HepG2 (cell line): ENCODE data around the gene HSPA5. TPM values are rescaled to one million over a fixed set of nuclear protein-coding genes. Genes with fewer than 3 reads are reported as not detected.
A peak's percentile ranks its signal among the peaks of the same experiment; 100 is the strongest.

Experiments
- CCDC6 ChIP-seq: sonication (generic); formaldehyde crosslinking; IDR thresholded peaks from 2 replicates; pipeline ENCODE4 v1.8.1; 2022; ENCODE audit warnings: mild to moderate bottlenecking, missing genetic modification reagents, moderate library complexity
- DMAP1 ChIP-seq: IDR thresholded peaks from 2 replicates; pipeline ENCODE4 v1.6.1; 2016
- DNMT3B ChIP-seq: conservative IDR thresholded peaks from 2 replicates; pipeline ENCODE4 v1.6.1; 2016; ENCODE audit warnings: missing biosample characterization, control low read depth
- ELK4 ChIP-seq: sonication (generic); formaldehyde crosslinking; IDR thresholded peaks from 2 replicates; pipeline ENCODE4 v1.9.0; 2021; ENCODE audit warnings: missing genetic modification reagents, borderline replicate concordance
- FOXO4 ChIP-seq: sonication (generic); formaldehyde crosslinking; conservative IDR thresholded peaks from 2 replicates; pipeline ENCODE4 v1.8.1; 2023; ENCODE audit warnings: missing genetic modification reagents
- KMT2B ChIP-seq: IDR thresholded peaks from 2 replicates; pipeline ENCODE4 v1.6.1; 2016; ENCODE audit warnings: missing genetic modification reagents, missing compliant biosample characterization
- LBX2 ChIP-seq: sonication (generic); formaldehyde crosslinking; IDR thresholded peaks from 2 replicates; pipeline ENCODE4 v1.5.0; 2020; ENCODE audit warnings: missing genetic modification reagents, mild to moderate bottlenecking, borderline replicate concordance
- MEIS2 ChIP-seq: sonication (generic); formaldehyde crosslinking; IDR thresholded peaks from 2 replicates; pipeline ENCODE4 v1.9.0; 2021; ENCODE audit warnings: mild to moderate bottlenecking, missing genetic modification reagents
- POLR2AphosphoS5 ChIP-seq: IDR thresholded peaks from 2 replicates; pipeline ENCODE4 v1.6.1; 2012; ENCODE audit warnings: low read depth, low read length
- PRPF4 ChIP-seq: fragments of 200-400 bp; formaldehyde crosslinking; IDR thresholded peaks from 2 replicates; pipeline ENCODE4 v1.6.1; 2016; ENCODE audit warnings: low read length, low read depth; ENCODE audit not compliant: poor library complexity, severe bottlenecking
- RFXAP ChIP-seq: sonication (generic); formaldehyde crosslinking; IDR thresholded peaks from 2 replicates; pipeline ENCODE4 v1.4.0; 2020; ENCODE audit warnings: missing genetic modification reagents, borderline replicate concordance
- SOX6 ChIP-seq, 2 experiments: fragments of 450-650 bp in 1 of 2; sonication (generic) in 1 of 2; formaldehyde crosslinking in 1 of 2; IDR thresholded peaks; 2 replicates each; pipeline versions ENCODE4 v1.4.0 to v1.6.1; 2017 to 2020; ENCODE audit warnings: antibody characterized with exemption in 1 of 2, mild to moderate bottlenecking in 1 of 2, missing genetic modification reagents in 1 of 2
- TBL1XR1 ChIP-seq: fragments of 150-350 bp; IDR thresholded peaks from 2 replicates; pipeline ENCODE4 v1.6.1; 2014; ENCODE audit warnings: borderline replicate concordance, low read length; ENCODE audit not compliant: partially characterized antibody
- TCF7L2 ChIP-seq: IDR thresholded peaks from 2 replicates; pipeline ENCODE4 v1.6.1; 2011; ENCODE audit warnings: mild to moderate bottlenecking, low read depth, low read length, moderate library complexity
- ZFP36L1 ChIP-seq: sonication (generic); formaldehyde crosslinking; IDR thresholded peaks from 2 replicates; pipeline ENCODE4 v1.8.0; 2022; ENCODE audit warnings: mild to moderate bottlenecking, missing genetic modification reagents, moderate library complexity
- ZNF256 ChIP-seq: sonication (generic); formaldehyde crosslinking; conservative IDR thresholded peaks from 2 replicates; pipeline ENCODE4 v1.4.0; 2020; ENCODE audit warnings: missing genetic modification reagents
- ZNF616 ChIP-seq: sonication (generic); formaldehyde crosslinking; IDR thresholded peaks from 2 replicates; pipeline ENCODE4 v1.5.0; 2020; ENCODE audit warnings: low read depth, mild to moderate bottlenecking, missing genetic modification reagents
- ZNF687 ChIP-seq: sonication (generic); formaldehyde crosslinking; IDR thresholded peaks from 2 replicates; pipeline ENCODE4 v1.5.1; 2020; ENCODE audit warnings: mild to moderate bottlenecking, missing genetic modification reagents, moderate library complexity
- ZUFSP ChIP-seq: sonication (generic); formaldehyde crosslinking; IDR thresholded peaks from 2 replicates; pipeline ENCODE4 v1.9.0; 2021; ENCODE audit warnings: missing genetic modification reagents, mild to moderate bottlenecking, borderline replicate concordance
- polyA plus RNA-seq, 8 experiments: library from polyadenylated mRNA; depleted of rRNA in 3 of 8; stranded (reverse) in 7 of 8; unstranded in 1 of 8; fragments of >200 nt; fragmentation: Illumina TruSeq in 4 of 8; extraction: Trizol in 4 of 8; gene quantifications; 2 replicates each; pipeline versions ENCODE4 v1.2.1 to v1.2.3, GENCODE V29; 2011 to 2016; ENCODE audit warnings: low read depth in 4 of 8, missing spikeins in 1 of 8, mixed read lengths in 1 of 8; ENCODE audit not compliant: insufficient read depth in 1 of 8
- total RNA-seq, 5 experiments: library from RNA; depleted of rRNA; stranded (reverse); fragments of >200 nt; fragmentation: Illumina TruSeq; extraction: Trizol; gene quantifications; 2 replicates each; pipeline ENCODE4 v1.2.3, GENCODE V29; 2016; ENCODE audit warnings: low read depth in 1 of 5

Gene HSPA5
- total and polyA plus RNA-seq, 2 of the 13 experiments (the other 11 are each of a cell fraction or from before 2014, with no cell fraction given): 201 to 206 TPM

- TF ChIP-seq PRPF4 (no peak), TBL1XR1 (peak; percentile 23), POLR2AphosphoS5 (peak; percentile 87), RFXAP (CRISPR knock-in tag) (peak; percentile 23; the same call in 1 of the 2 replicates), ZNF687 (CRISPR knock-in tag) (peak; percentile 93), ZNF616 (CRISPR knock-in tag) (peak; percentile 25; the same call in 1 of the 2 replicates), ZUFSP (CRISPR knock-in tag) (no peak), TCF7L2 (no peak), MEIS2 (CRISPR knock-in tag) (peak; percentile 79), DNMT3B (CRISPR knock-in tag) (0 out of 2 replicates have a peak, but pooled peaks have one; percentile 17), SOX6 (IDR thresholded peaks at IDR 0.05) (no peak), SOX6 (CRISPR knock-in tag; IDR thresholded peaks at IDR 0.05) (peak; percentile 33; the same call in 1 of the 2 replicates), ELK4 (0 out of 2 replicates have a peak, but pooled peaks have one; percentile 43), DMAP1 (CRISPR knock-in tag) (no peak), LBX2 (CRISPR knock-in tag) (peak; percentile 39; the same call in 1 of the 2 replicates), ZNF256 (CRISPR knock-in tag) (0 out of 2 replicates have a peak, but pooled peaks have one; percentile 41), KMT2B (CRISPR knock-in tag) (peak; percentile 31; the same call in 1 of the 2 replicates), FOXO4 (peak; percentile 84; the same call in 1 of the 2 replicates), CCDC6 (CRISPR knock-in tag) (0 out of 2 replicates have a peak, but pooled peaks have one; percentile 49), ZFP36L1 (no peak)
Measured at GRCh38 chr9:125261501-125262293, 20.6 kb upstream of the HSPA5 start, which contains the start of gene GAPVD1 (continued).
